Progenitor cell of endocrine pancreas (in vitro differentiated cells): Measurements from ENCODE around the gene NME7. TPM values are rescaled to one million over a fixed set of nuclear protein-coding genes. Genes with fewer than 3 reads are reported as not detected.

ENCODE experiments used
- DNase-seq: peaks from one replicate; pipeline ENCODE4 v3.0.0; 2021; ENCODE audit warnings: low spot score; ENCODE audit not compliant: unreplicated experiment
- H3K27ac Mint-ChIP-seq: 2 replicates; pipeline ENCODE4 v1.8.0; 2021; ENCODE audit warnings: mild to moderate bottlenecking, moderate library complexity, mixed read lengths
- H3K27me3 Mint-ChIP-seq: 2 replicates; pipeline ENCODE4 v1.8.0; 2021; ENCODE audit warnings: mixed read lengths
- H3K36me3 Mint-ChIP-seq: 2 replicates; pipeline ENCODE4 v1.8.0; 2022; ENCODE audit warnings: mixed read lengths; ENCODE audit not compliant: insufficient read depth
- H3K4me1 Mint-ChIP-seq: 2 replicates; pipeline ENCODE4 v1.8.0; 2021; ENCODE audit warnings: low read depth, mixed read lengths
- H3K4me3 Mint-ChIP-seq: 2 replicates; pipeline ENCODE4 v1.8.0; 2021; ENCODE audit warnings: low read depth, mild to moderate bottlenecking, moderate library complexity, mixed read lengths
- H3K9me3 Mint-ChIP-seq: 2 replicates; pipeline ENCODE4 v1.8.0; 2021; ENCODE audit warnings: low read depth, mixed read lengths
- CTCF ChIP-seq: fragments of 200-600 bp; sonication (generic); IDR thresholded peaks from one replicate; pipeline ENCODE4 v1.5.0; 2021; ENCODE audit warnings: antibody characterized with exemption, mild to moderate bottlenecking; ENCODE audit not compliant: unreplicated experiment
- total RNA-seq: library from RNA; stranded (reverse); gene quantifications from 2 replicates; pipeline ENCODE4 v1.2.1, GENCODE V29; 2021

The NME7 gene
- total RNA-seq, 1 donor from 2014 or later, result 32.7 TPM

GRCh38 chr1:169249611-169250010 is 118.0 kb downstream of the NME7 start:
- Mint-ChIP-seq H3K36me3 (peaks cover 3% of the 10 kb centered on the region), H3K4me3 (no peak overlapping the region), H3K27ac (no peak overlapping the region), H3K9me3 (peaks cover 19% of the 10 kb centered on the region), H3K27me3 (no peaks in the 10 kb centered on the region), H3K4me1 (peaks cover 18% of the 10 kb centered on the region)
- no peak for DNase-seq
- no peak for TF ChIP-seq CTCF

GRCh38 chr1:169245706-169246105 is 121.9 kb downstream of the NME7 start:
- Mint-ChIP-seq H3K4me1 (peaks cover 13% of the 10 kb centered on the region), H3K9me3 (peaks cover 13% of the 10 kb centered on the region), H3K27me3 (no peaks in the 10 kb centered on the region), H3K4me3 (no peak overlapping the region), H3K36me3 (peaks cover 3% of the 10 kb centered on the region), H3K27ac (no peak overlapping the region)
- no peak for DNase-seq
- no peak for TF ChIP-seq CTCF

GRCh38 chr1:169240449-169241232 is 127.0 kb downstream of the NME7 start:
- Mint-ChIP-seq H3K27me3 (no peaks in the 10 kb centered on the region), H3K4me3 (no peak overlapping the region), H3K36me3 (peaks cover 2% of the 10 kb centered on the region), H3K4me1 (no peaks in the 10 kb centered on the region), H3K27ac (no peak overlapping the region), H3K9me3 (no peaks in the 10 kb centered on the region)
- no peak for DNase-seq
- no peak for TF ChIP-seq CTCF

- H3K9me3 Mint-ChIP-seq, result no peaks in the 10 kb centered on the region
- no peak for TF ChIP-seq CTCF
- H3K4me3 Mint-ChIP-seq, result no peak overlapping the region
- peaks cover 10% of the 10 kb centered on the region for H3K4me1 Mint-ChIP-seq
- no peaks in the 10 kb centered on the region for H3K27me3 Mint-ChIP-seq
- peaks cover 5% of the 10 kb centered on the region for H3K36me3 Mint-ChIP-seq
- no peak for DNase-seq
- no peak overlapping the region for H3K27ac Mint-ChIP-seq
Measured at GRCh38 chr1:169236880-169237279, 130.7 kb downstream of the NME7 start.

GRCh38 chr1:169236143-169236542 is 131.5 kb downstream of the NME7 start:
- DNase-seq, result no peak
- TF ChIP-seq CTCF, result no peak
- no peak overlapping the region for H3K27ac Mint-ChIP-seq
- H3K36me3 Mint-ChIP-seq, result peaks cover 5% of the 10 kb centered on the region
- peaks cover 10% of the 10 kb centered on the region for H3K4me1 Mint-ChIP-seq
- no peak overlapping the region for H3K4me3 Mint-ChIP-seq
- no peaks in the 10 kb centered on the region for H3K9me3 Mint-ChIP-seq
- H3K27me3 Mint-ChIP-seq, result no peaks in the 10 kb centered on the region
